Heart left ventricle (tissue), 16 donors: ENCODE measurements around the gene ETF1. TPM values are rescaled to one million over a fixed set of nuclear protein-coding genes. Genes with fewer than 3 reads are reported as not detected.
A peak's percentile ranks its signal among the peaks of the same experiment; 100 is the strongest.

Source experiments
- ATAC-seq, 4 donors: fragments of 200-7000 bp; cut with Tn5 transposase; one replicate each; pipeline ENCODE4 v1.9.1; 2020 to 2022; ENCODE audit warnings: moderate library complexity in 4 of 4, mild to moderate bottlenecking in 3 of 4, moderate number of reproducible peaks in 1 of 4
- DNase-seq, 5 donors: peaks; one replicate each; pipeline ENCODE4 v3.0.0-alpha.2; 2020
- H3K27ac ChIP-seq, 12 donors: fragments of 200-600 bp; sonication (generic) in 4 of 12; one replicate each; pipeline versions ENCODE4 v1.5.0 to v1.8.0; 2016 to 2022; ENCODE audit warnings: mild to moderate bottlenecking in 2 of 12
- H3K27me3 ChIP-seq, 9 donors: fragments of 200-600 bp; sonication (generic) in 2 of 9; one replicate each; pipeline versions ENCODE4 v1.5.1 to v1.8.0; 2016 to 2022; ENCODE audit warnings: mild to moderate bottlenecking in 3 of 9
- H3K36me3 ChIP-seq, 9 donors: fragments of 200-600 bp; sonication (generic) in 2 of 9; one replicate each; pipeline versions ENCODE4 v1.5.0 to v1.8.0; 2018 to 2022; ENCODE audit warnings: mild to moderate bottlenecking in 2 of 9
- H3K4me1 ChIP-seq, 12 donors: fragments of 200-600 bp; sonication (generic) in 4 of 12; one replicate each; pipeline versions ENCODE4 v1.5.0 to v1.8.0; 2016 to 2022; ENCODE audit warnings: mild to moderate bottlenecking in 3 of 12
- H3K4me3 ChIP-seq, 12 donors: fragments of 200-600 bp; sonication (generic) in 4 of 12; one replicate each; pipeline versions ENCODE4 v1.5.0 to v1.8.0; 2017 to 2022; ENCODE audit warnings: mild to moderate bottlenecking in 9 of 12, moderate library complexity in 4 of 12
- H3K9me3 ChIP-seq, 12 donors: fragments of 200-600 bp; sonication (generic) in 4 of 12; one replicate each; pipeline versions ENCODE4 v1.5.0 to v1.8.0; 2016 to 2022; ENCODE audit warnings: mild to moderate bottlenecking in 1 of 12
- CTCF ChIP-seq, 12 donors: fragments of 200-600 bp; sonication (generic) in 4 of 12; IDR thresholded peaks; one replicate each; pipeline versions ENCODE4 v1.5.0 to v1.8.0; 2018 to 2022; ENCODE audit warnings: antibody characterized with exemption in 12 of 12, mild to moderate bottlenecking in 5 of 12
- POLR2A ChIP-seq, 2 donors: fragments of 450-650 bp; IDR thresholded peaks; one replicate each; pipeline ENCODE4 v1.6.1; 2017; ENCODE audit warnings: antibody characterized with exemption in 2 of 2, mild to moderate bottlenecking in 2 of 2, moderate library complexity in 2 of 2
- WGBS, 4 donors: extraction: QIAGEN DNeasy Blood & Tissue Kit in 2 of 4; methylation state at CpG; one replicate each; pipeline versions ENCODE4 v1.1.5 to v1.1.7; 2013 to 2018; 5-methylcytosine and 5-hydroxymethylcytosine counted together
- intact Hi-C, 10 donors: fragments of 100-400 bp; cut with DNase I; formaldehyde crosslinking; loops; one replicate each; pipeline versions ENCODE4 v1.11.1 to v1.14.2; 2022
- polyA plus RNA-seq, 2 donors: library from polyadenylated mRNA; stranded (reverse); fragments of 200-250 nt; gene quantifications; one replicate each; pipeline ENCODE4 v1.2.3, GENCODE V29; 2013
- total RNA-seq, 9 donors: library from RNA; depleted of rRNA in 2 of 9; stranded (reverse); fragments of >200 nt in 2 of 9; fragmentation: NEBNext Ultra II Directional in 3 of 9; extraction: Animal tissue kit (Norgen Biotek cat#: 25700) in 3 of 9; gene quantifications; one replicate each; pipeline versions ENCODE4 v1.1.0 to v1.2.4, GENCODE V29; 2016 to 2023
- donor health status: ischemic (EF 13 %, LVEDD 7.1; RV severe dilation, severe dysfunction).
- donor health status: healthy with polysubstance abuse.
- donor health status: DM: no; HTN: yes; CAD: no.
- donor health status: DM: no; HTN: no; CAD: no.
- donor health status: ischemic (EF 25% LVEDD 6.9; RV normal size, moderate dysfunction).
- donor health status: ischemic (EF 25% LVEDD 5.7; RV mildly dilated, moderate dysfunction).
- donor health status: healthy.
- donor health status: DM: yes; HTN: yes; CAD: no.
- donor health status: ischemic (EF 35%, LVEDD 5.7; RV mildly dilated, moderate dysfunction).
- donor health status: nonischemic (EF 11% LVEDD 7.7; RV severe dilation, severe dysfunction).
- donor health status: DM: yes; HTN: yes; CAD: no.
- donor health status: PGD.
- donor health status: ischemic (EF 29% LVEDD 5.4; RV normal size, mild dysfunction).
- donor health status: nonischemic (EF 23%, LVEDD 6.1; RV moderate dilation, normal function).

Gene ETF1
- total and polyA plus RNA-seq, 11 donors, result 19.0 to 116 (median 81.8) TPM

- Histone ChIP-seq H3K4me1 (peaks cover 0 to 30% (median 7%) of the 10 kb centered on the region in 12 donors), H3K36me3 (peaks cover 3 to 100% (median 99%) of the 10 kb centered on the region in 9 donors), H3K9me3 (no peaks in the 10 kb centered on the region), H3K4me3 (no peak overlapping the region), H3K27me3 (no peaks in the 10 kb centered on the region), H3K27ac (no peak overlapping the region)
- intact Hi-C loops, result no loop called here
- TF ChIP-seq POLR2A (IDR thresholded peaks at IDR 0.05), result no peak
- no peak for TF ChIP-seq CTCF (IDR thresholded peaks at IDR 0.05)
- whole genome bisulfite sequencing, 4 donors, result 84 to 89% (median 89%) methylated on average over 16 of the region's 16 CpGs
- DNase-seq (no peak), ATAC-seq (no peak)
Measured at GRCh38 chr5:138568061-138568824, 25.2 kb upstream of the ETF1 start.

- TF ChIP-seq POLR2A (IDR thresholded peaks at IDR 0.05) (no peak), CTCF (IDR thresholded peaks at IDR 0.05) (no peak)
- no peaks in the 10 kb centered on the region for H3K9me3 ChIP-seq
- ATAC-seq (no peak), DNase-seq (no peak)
- no peak overlapping the region for H3K4me3 ChIP-seq
- peaks cover 3 to 98% (median 97%) of the 10 kb centered on the region in 9 donors for H3K36me3 ChIP-seq
- H3K27me3 ChIP-seq, result no peaks in the 10 kb centered on the region
- H3K27ac ChIP-seq, result no peak overlapping the region
- intact Hi-C loops, result no loop called here
- H3K4me1 ChIP-seq, result peaks cover 0 to 31% (median 6%) of the 10 kb centered on the region in 12 donors
- WGBS, 4 donors, result 81 to 89% (median 82%) methylated on average over 3 of the region's 3 CpGs
Measured at GRCh38 chr5:138566792-138567191, 23.8 kb upstream of the ETF1 start.

GRCh38 chr5:138565100-138565821 lies 22.2 kb upstream of the ETF1 start:
- Histone ChIP-seq H3K27me3 (no peaks in the 10 kb centered on the region), H3K4me1 (peaks cover 0 to 31% (median 6%) of the 10 kb centered on the region in 12 donors), H3K36me3 (peaks cover 3 to 98% (median 97%) of the 10 kb centered on the region in 9 donors), H3K27ac (peak overlapping the region in 1 of 12 donors; percentile 47), H3K9me3 (no peaks in the 10 kb centered on the region), H3K4me3 (no peak overlapping the region)
- TF ChIP-seq CTCF (IDR thresholded peaks at IDR 0.05) (no peak), POLR2A (IDR thresholded peaks at IDR 0.05) (no peak)
- no peak for DNase-seq
- WGBS, 4 donors, result 78 to 89% (median 83%) methylated on average over 7 of the region's 7 CpGs
- ATAC-seq, result no peak
- intact Hi-C loops, result no loop called here

DNA sequence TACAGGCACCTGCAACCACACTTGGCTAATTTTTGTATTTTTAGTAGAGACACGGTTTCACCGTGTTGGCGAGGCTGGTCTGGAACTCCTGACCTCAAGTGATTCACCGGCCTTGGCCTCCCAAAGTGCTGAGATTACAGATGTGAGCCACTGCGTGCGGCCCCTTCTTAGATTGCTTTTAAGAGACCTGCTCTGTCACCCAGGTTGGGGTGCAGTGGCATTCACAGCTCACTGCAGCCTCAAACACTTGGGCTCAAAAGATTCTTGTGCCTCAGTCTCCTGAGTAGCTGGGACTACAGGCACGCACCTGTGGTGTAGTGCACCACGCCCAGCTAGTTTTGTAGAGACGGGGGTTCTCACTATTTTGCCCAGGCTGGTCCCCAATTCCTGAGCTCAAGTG lies 21.2 kb upstream of the ETF1 start:
- DNase-seq, result no peak
- H3K9me3 ChIP-seq, result no peaks in the 10 kb centered on the region
- no peak for TF ChIP-seq POLR2A (IDR thresholded peaks at IDR 0.05)
- 81 to 89% (median 88%) methylated on average over 8 to 9 of the region's 9 CpGs for WGBS, 4 donors
- H3K36me3 ChIP-seq, result peaks cover 3 to 98% (median 97%) of the 10 kb centered on the region in 9 donors
- intact Hi-C loops, result no loop called here
- no peak overlapping the region for H3K4me3 ChIP-seq
- H3K27me3 ChIP-seq, result no peaks in the 10 kb centered on the region
- peaks cover 0 to 31% (median under 1%) of the 10 kb centered on the region in 12 donors for H3K4me1 ChIP-seq
- no peak overlapping the region for H3K27ac ChIP-seq
- ATAC-seq, result no peak
